A673 (cell line): ENCODE measurements around the gene FRY.

ENCODE experiments used
- EZH2 ChIP-seq: fragments of 200-600 bp; sonication (generic); IDR thresholded peaks from 2 replicates; pipeline ENCODE4 v1.6.1; 2017; ENCODE audit warnings: borderline replicate concordance, low read depth, mild to moderate bottlenecking, mixed read lengths, antibody characterized with exemption, low read length; ENCODE audit not compliant: poor library complexity, severe bottlenecking
- TF ChIP-seq, protein P1 (sequence below): fragments of 300-800, 200-600 bp; sonication (generic); conservative IDR thresholded peaks from 2 replicates; pipeline ENCODE4 v1.5.1; 2017; ENCODE audit warnings: low read depth, mild to moderate bottlenecking, antibody characterized with exemption, low read length, moderate library complexity, mixed read lengths

DNA sequence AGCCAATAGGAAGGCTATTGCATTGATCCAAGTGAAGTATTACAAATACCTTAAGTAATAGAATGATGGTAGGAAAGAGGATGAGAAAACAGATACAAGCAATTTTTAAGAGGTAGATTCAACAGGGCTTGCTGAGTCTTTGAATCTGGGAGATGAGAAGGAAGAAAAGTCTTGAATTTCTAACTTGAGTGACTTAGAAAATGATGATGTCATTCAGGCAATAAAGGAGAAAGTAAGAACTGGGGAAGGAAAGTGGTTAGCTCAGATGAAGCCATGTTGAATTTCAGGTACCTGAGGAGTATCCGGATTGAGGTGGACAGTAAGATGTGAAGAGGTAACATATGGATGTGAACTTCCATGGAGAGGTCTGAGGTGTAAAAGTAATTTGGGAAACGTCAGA lies 15.5 kb upstream of the FRY start:
- TF ChIP-seq, protein P1, sequence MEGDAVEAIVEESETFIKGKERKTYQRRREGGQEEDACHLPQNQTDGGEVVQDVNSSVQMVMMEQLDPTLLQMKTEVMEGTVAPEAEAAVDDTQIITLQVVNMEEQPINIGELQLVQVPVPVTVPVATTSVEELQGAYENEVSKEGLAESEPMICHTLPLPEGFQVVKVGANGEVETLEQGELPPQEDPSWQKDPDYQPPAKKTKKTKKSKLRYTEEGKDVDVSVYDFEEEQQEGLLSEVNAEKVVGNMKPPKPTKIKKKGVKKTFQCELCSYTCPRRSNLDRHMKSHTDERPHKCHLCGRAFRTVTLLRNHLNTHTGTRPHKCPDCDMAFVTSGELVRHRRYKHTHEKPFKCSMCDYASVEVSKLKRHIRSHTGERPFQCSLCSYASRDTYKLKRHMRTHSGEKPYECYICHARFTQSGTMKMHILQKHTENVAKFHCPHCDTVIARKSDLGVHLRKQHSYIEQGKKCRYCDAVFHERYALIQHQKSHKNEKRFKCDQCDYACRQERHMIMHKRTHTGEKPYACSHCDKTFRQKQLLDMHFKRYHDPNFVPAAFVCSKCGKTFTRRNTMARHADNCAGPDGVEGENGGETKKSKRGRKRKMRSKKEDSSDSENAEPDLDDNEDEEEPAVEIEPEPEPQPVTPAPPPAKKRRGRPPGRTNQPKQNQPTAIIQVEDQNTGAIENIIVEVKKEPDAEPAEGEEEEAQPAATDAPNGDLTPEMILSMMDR: no peak
- no peak for TF ChIP-seq EZH2
